ENCODE data around the gene ZFHX3.

The ZFHX3 gene

GRCh38 chr16:72925631-72925979, 122.3 kb downstream of the ZFHX3 start:
- no peak for DNase-seq

- no peak for DNase-seq
Measured at GRCh38 chr16:72924927-72925630, 122.8 kb downstream of the ZFHX3 start.

- no peak for DNase-seq
Measured at GRCh38 chr16:72924537-72924926, 123.4 kb downstream of the ZFHX3 start.

GRCh38 chr16:72923757-72924156, 124.2 kb downstream of the ZFHX3 start:
- no peak for DNase-seq

- no peak for DNase-seq
Measured at GRCh38 chr16:72922714-72923113, 125.2 kb downstream of the ZFHX3 start.

GRCh38 chr16:72921620-72922019, 126.3 kb downstream of the ZFHX3 start:
- DNase-seq: no peak

- DNase-seq: no peak
Measured at GRCh38 chr16:72921106-72921505, 126.8 kb downstream of the ZFHX3 start.

GRCh38 chr16:72917051-72917450, 130.9 kb downstream of the ZFHX3 start:
- no peak for DNase-seq

GRCh38 chr16:72915331-72915730, 132.6 kb downstream of the ZFHX3 start:
- no peak for DNase-seq

- no peak for DNase-seq
Measured at GRCh38 chr16:72913551-72913950, 134.4 kb downstream of the ZFHX3 start.

- no peak for DNase-seq
Measured at GRCh38 chr16:72911971-72912370, 136.0 kb downstream of the ZFHX3 start.

- no peak for DNase-seq
Measured at GRCh38 chr16:72910875-72911274, 137.1 kb downstream of the ZFHX3 start.

- no peak for DNase-seq
Measured at GRCh38 chr16:72910381-72910780, 137.5 kb downstream of the ZFHX3 start.

- no peak for DNase-seq
Measured at GRCh38 chr16:72909196-72909595, 138.7 kb downstream of the ZFHX3 start.

GRCh38 chr16:72908362-72909167, 139.4 kb downstream of the ZFHX3 start:
- DNase-seq: no peak

- no peak for DNase-seq
Measured at GRCh38 chr16:72905581-72905980, 142.3 kb downstream of the ZFHX3 start.

- no peak for DNase-seq
Measured at GRCh38 chr16:72903176-72903575, 144.8 kb downstream of the ZFHX3 start.

- DNase-seq: no peak
Measured at GRCh38 chr16:72902206-72902605, 145.7 kb downstream of the ZFHX3 start.

GRCh38 chr16:72901000-72901627, 146.8 kb downstream of the ZFHX3 start:
- no peak for DNase-seq

- DNase-seq: no peak
Measured at GRCh38 chr16:72898216-72898825, 149.6 kb downstream of the ZFHX3 start.

- no peak for DNase-seq
Measured at GRCh38 chr16:72897707-72898106, 150.2 kb downstream of the ZFHX3 start.

GRCh38 chr16:72896485-72897118, 151.3 kb downstream of the ZFHX3 start:
- no peak for DNase-seq

- DNase-seq: no peak
Measured at GRCh38 chr16:72895951-72896350, 152.0 kb downstream of the ZFHX3 start.
